ENCODE results near the gene NKD2. TPM values are rescaled to one million over a fixed set of nuclear protein-coding genes. Genes with fewer than 3 reads are reported as not detected.
A peak's percentile ranks its signal among the peaks of the same experiment; 100 is the strongest.

The NKD2 gene
- not detected in 2 replicates for total RNA-seq (2014; rRNA removed; shearing (Covaris generic))
- not detected in 2 replicates for polyA plus RNA-seq (2016; fragmentation: Nextera tagmentation; extraction: Ambion mirVana)

GRCh38 chr5:1008451-1009358 is at the start of gene NKD2:
Gene NKD2 (plus strand): TSS chr5:1008802. CDS start chr5:1009058, 256 bp downstream.
- no peaks in the 10 kb centered on the region for H3F3A ChIP-seq (ENCODE audit: insufficient read depth)
- H3K9me2 ChIP-seq (ENCODE audit: insufficient read depth), result no peaks in the 10 kb centered on the region
- H4K20me1 ChIP-seq (ENCODE audit: insufficient read depth), result no peaks in the 10 kb centered on the region
- no peaks in the 10 kb centered on the region for H3K4me1 ChIP-seq (ENCODE audit: insufficient read depth)
- H3K9ac ChIP-seq, result no peak within 1 kb of the TSS
- peak; percentile 56 for DNase-seq
- no peak within 1 kb of the TSS for H3K4me2 ChIP-seq (ENCODE audit: unreplicated experiment)
- no peak for TF ChIP-seq EZH2phosphoT487 (IDR thresholded peaks at IDR 0.05; ENCODE audit: insufficient read depth, low read depth)
- no peak for TF ChIP-seq EZH2 (IDR thresholded peaks at IDR 0.05; ENCODE audit: insufficient read depth, poor library complexity, severe bottlenecking)
- H3K4me3 ChIP-seq, result no peak within 1 kb of the TSS
- 3% methylated on average over 26 to 41 of the region's 108 CpGs for WGBS, 2 experiments (ENCODE audit: low coverage in 1 of 2, low lambda C conversion rate in 2 of 2, missing lambda C conversion rate in 2 of 2)
- H3K36me3 ChIP-seq (ENCODE audit: low read depth), result no peaks in the 10 kb centered on the region
- H3K27me3 ChIP-seq (replicated peaks; ENCODE audit: insufficient read depth), result peaks cover 50% of the 10 kb centered on the region
- in situ Hi-C loops (cut with MboI), result no loop called here
- H3K27ac ChIP-seq, result no peak within 1 kb of the TSS
- no peaks in the 10 kb centered on the region for H3K9me3 ChIP-seq (ENCODE audit: low read depth)
- no peaks in the 10 kb centered on the region for H3K79me2 ChIP-seq (ENCODE audit: insufficient read depth)
- H2AFZ ChIP-seq, result no peak within 1 kb of the TSS

DNA sequence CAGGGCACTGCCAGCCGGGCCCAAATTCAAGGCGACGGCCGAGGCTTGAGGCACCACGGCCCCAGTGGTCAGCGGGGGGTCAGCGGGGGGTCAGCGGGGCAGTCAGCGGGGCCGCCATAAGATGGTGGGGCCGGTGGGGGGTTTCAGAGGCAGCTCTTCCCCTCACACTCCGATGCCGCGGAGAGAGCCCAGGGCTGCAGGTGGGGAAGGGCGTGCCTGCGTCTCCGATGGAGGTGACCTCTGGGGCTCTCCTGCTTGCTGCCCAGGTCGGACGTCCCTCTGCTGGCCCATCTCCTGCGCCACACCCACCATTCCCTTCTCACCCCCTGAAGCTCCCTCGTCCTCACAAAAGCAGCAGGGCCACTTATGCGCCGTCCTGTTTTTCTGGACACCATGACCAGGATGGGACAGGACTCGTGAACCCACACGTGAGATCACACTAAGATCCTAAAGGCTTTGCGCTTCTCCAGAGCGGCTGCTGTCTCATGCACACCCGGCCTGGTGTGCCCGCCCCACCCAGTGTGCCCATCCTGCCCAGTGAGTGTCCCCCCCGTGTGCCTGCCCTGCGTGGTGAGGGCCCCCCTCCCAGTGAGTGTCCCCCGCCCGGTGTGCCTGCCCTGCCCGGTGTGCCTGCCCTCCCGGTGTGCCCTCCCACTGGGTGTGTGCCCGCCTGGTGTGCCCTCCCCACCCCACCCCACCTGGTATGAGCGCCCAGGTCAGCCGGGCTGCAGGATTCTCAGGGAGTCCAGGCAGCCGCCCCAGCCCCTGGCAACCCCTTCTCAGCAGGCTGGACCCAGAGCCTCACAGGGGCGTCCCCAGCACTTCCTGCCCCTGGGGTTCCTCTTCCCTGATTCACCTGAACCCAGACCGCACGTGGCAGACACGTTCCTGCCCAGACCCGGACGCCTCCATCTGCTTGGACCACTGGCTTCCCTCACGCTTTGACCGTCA is 48.7 kb upstream of the NKD2 start:
- H3K27ac ChIP-seq, result no peak overlapping the region
- H3K9ac ChIP-seq, result no peak overlapping the region
- peaks cover 11% of the 10 kb centered on the region for H3K27me3 ChIP-seq (replicated peaks; ENCODE audit: insufficient read depth)
- no peaks in the 10 kb centered on the region for H3K9me2 ChIP-seq (ENCODE audit: insufficient read depth)
- WGBS, 2 experiments (ENCODE audit: low coverage in 1 of 2, low lambda C conversion rate in 2 of 2, missing lambda C conversion rate in 2 of 2), result 90 to 92% methylated on average over 24 to 47 of the region's 47 CpGs
- peaks cover 37% of the 10 kb centered on the region for H3K4me1 ChIP-seq (ENCODE audit: insufficient read depth)
- in situ Hi-C loops (cut with MboI), result no loop called here
- no peak overlapping the region for H2AFZ ChIP-seq
- TF ChIP-seq EZH2 (IDR thresholded peaks at IDR 0.05; ENCODE audit: insufficient read depth, poor library complexity, severe bottlenecking), result no peak
- no peak for TF ChIP-seq EZH2phosphoT487 (IDR thresholded peaks at IDR 0.05; ENCODE audit: insufficient read depth, low read depth)
- 0 out of 2 replicates have a peak, but pooled peaks cover 6% of the 10 kb centered on the region for H3F3A ChIP-seq (ENCODE audit: insufficient read depth)
- H3K4me2 ChIP-seq (ENCODE audit: unreplicated experiment), result no peak overlapping the region
- H3K4me3 ChIP-seq, result no peak overlapping the region
- H3K9me3 ChIP-seq (ENCODE audit: low read depth), result no peaks in the 10 kb centered on the region
- H3K36me3 ChIP-seq (ENCODE audit: low read depth), result no peaks in the 10 kb centered on the region
- H4K20me1 ChIP-seq (ENCODE audit: insufficient read depth), result no peaks in the 10 kb centered on the region
- no peak for DNase-seq
- no peaks in the 10 kb centered on the region for H3K79me2 ChIP-seq (ENCODE audit: insufficient read depth)

- Histone ChIP-seq H3K27ac (no peak overlapping the region), H3K27me3 (replicated peaks; ENCODE audit: insufficient read depth) (peaks cover 11% of the 10 kb centered on the region), H3K4me3 (no peak overlapping the region), H3K4me1 (ENCODE audit: insufficient read depth) (peaks cover 37% of the 10 kb centered on the region), H3K79me2 (ENCODE audit: insufficient read depth) (no peaks in the 10 kb centered on the region), H4K20me1 (ENCODE audit: insufficient read depth) (no peaks in the 10 kb centered on the region), H3K9me2 (ENCODE audit: insufficient read depth) (no peaks in the 10 kb centered on the region), H2AFZ (no peak overlapping the region), H3K4me2 (ENCODE audit: unreplicated experiment) (no peak overlapping the region), H3F3A (ENCODE audit: insufficient read depth) (0 out of 2 replicates have a peak, but pooled peaks cover 6% of the 10 kb centered on the region), H3K9me3 (ENCODE audit: low read depth) (no peaks in the 10 kb centered on the region), H3K36me3 (ENCODE audit: low read depth) (no peaks in the 10 kb centered on the region), H3K9ac (no peak overlapping the region)
- TF ChIP-seq EZH2phosphoT487 (IDR thresholded peaks at IDR 0.05; ENCODE audit: insufficient read depth, low read depth) (no peak), EZH2 (IDR thresholded peaks at IDR 0.05; ENCODE audit: insufficient read depth, poor library complexity, severe bottlenecking) (no peak)
- no peak for DNase-seq
- in situ Hi-C loops (cut with MboI), result no loop called here
- WGBS, 2 experiments (ENCODE audit: low coverage in 1 of 2, low lambda C conversion rate in 2 of 2, missing lambda C conversion rate in 2 of 2), result 58 to 68% methylated on average over 5 to 7 of the region's 7 CpGs
These were observed 48.1 kb upstream of the NKD2 start for GRCh38 chr5:960551-960950.
